ENCODE results near the gene C1orf35.

C1orf35 gene

GRCh38 chr1:228099331-228099732, 3.8 kb downstream of the C1orf35 start:
- no peak for TF ChIP-seq MAX (IDR thresholded peaks at IDR 0.05)
- TF ChIP-seq EP300 (IDR thresholded peaks at IDR 0.05; ENCODE audit: borderline replicate concordance): no peak

GRCh38 chr1:228098323-228098931, 4.7 kb downstream of the C1orf35 start:
- TF ChIP-seq USF1 (IDR thresholded peaks at IDR 0.05) (no peak), FOXM1 (IDR thresholded peaks at IDR 0.05; ENCODE audit: borderline replicate concordance, low read depth) (no peak), EGR1 (IDR thresholded peaks at IDR 0.05) (no peak), NFIC (IDR thresholded peaks at IDR 0.05) (no peak), CEBPB (IDR thresholded peaks at IDR 0.05) (no peak), EP300 (IDR thresholded peaks at IDR 0.05; ENCODE audit: borderline replicate concordance) (no peak), RAD21 (IDR thresholded peaks at IDR 0.05; ENCODE audit: low read depth) (no peak), TCF12 (IDR thresholded peaks at IDR 0.05; ENCODE audit: low read depth) (no peak), TAF1 (IDR thresholded peaks at IDR 0.05; ENCODE audit: low read depth) (no peak), ZBTB7A (IDR thresholded peaks at IDR 0.05; ENCODE audit: low read depth) (no peak), TEAD4 (IDR thresholded peaks at IDR 0.05) (no peak), MAX (IDR thresholded peaks at IDR 0.05) (no peak), YY1 (IDR thresholded peaks at IDR 0.05; ENCODE audit: low read depth) (no peak), CREB1 (IDR thresholded peaks at IDR 0.05; ENCODE audit: low read depth) (no peak), REST (IDR thresholded peaks at IDR 0.05; ENCODE audit: low read depth) (no peak)

- TF ChIP-seq NFIC (IDR thresholded peaks at IDR 0.05) (no peak), EP300 (IDR thresholded peaks at IDR 0.05; ENCODE audit: borderline replicate concordance) (no peak), CEBPB (IDR thresholded peaks at IDR 0.05) (no peak), EGR1 (IDR thresholded peaks at IDR 0.05) (no peak), RAD21 (IDR thresholded peaks at IDR 0.05; ENCODE audit: low read depth) (no peak), REST (IDR thresholded peaks at IDR 0.05; ENCODE audit: low read depth) (no peak)
These were observed 5.6 kb downstream of the C1orf35 start for GRCh38 chr1:228097333-228098081.

- no peak for TF ChIP-seq NFIC (IDR thresholded peaks at IDR 0.05)
- no peak for TF ChIP-seq USF1 (IDR thresholded peaks at IDR 0.05)
- no peak for TF ChIP-seq TEAD4 (IDR thresholded peaks at IDR 0.05)
- TF ChIP-seq REST (IDR thresholded peaks at IDR 0.05; ENCODE audit: low read depth): no peak
- TF ChIP-seq EP300 (IDR thresholded peaks at IDR 0.05; ENCODE audit: borderline replicate concordance): no peak
- no peak for TF ChIP-seq MAX (IDR thresholded peaks at IDR 0.05)
- TF ChIP-seq RAD21 (IDR thresholded peaks at IDR 0.05; ENCODE audit: low read depth): no peak
- TF ChIP-seq TAF1 (IDR thresholded peaks at IDR 0.05; ENCODE audit: low read depth): no peak
- no peak for TF ChIP-seq CEBPB (IDR thresholded peaks at IDR 0.05)
- no peak for TF ChIP-seq YY1 (IDR thresholded peaks at IDR 0.05; ENCODE audit: low read depth)
- TF ChIP-seq FOXM1 (IDR thresholded peaks at IDR 0.05; ENCODE audit: borderline replicate concordance, low read depth): no peak
These were observed 6.5 kb downstream of the C1orf35 start for GRCh38 chr1:228096416-228097332.

Measured in Ishikawa (cell line).